Measurements from ENCODE around the gene UBE2D2.
A peak's percentile ranks its signal among the peaks of the same experiment; 100 is the strongest.

Gene UBE2D2

DNA sequence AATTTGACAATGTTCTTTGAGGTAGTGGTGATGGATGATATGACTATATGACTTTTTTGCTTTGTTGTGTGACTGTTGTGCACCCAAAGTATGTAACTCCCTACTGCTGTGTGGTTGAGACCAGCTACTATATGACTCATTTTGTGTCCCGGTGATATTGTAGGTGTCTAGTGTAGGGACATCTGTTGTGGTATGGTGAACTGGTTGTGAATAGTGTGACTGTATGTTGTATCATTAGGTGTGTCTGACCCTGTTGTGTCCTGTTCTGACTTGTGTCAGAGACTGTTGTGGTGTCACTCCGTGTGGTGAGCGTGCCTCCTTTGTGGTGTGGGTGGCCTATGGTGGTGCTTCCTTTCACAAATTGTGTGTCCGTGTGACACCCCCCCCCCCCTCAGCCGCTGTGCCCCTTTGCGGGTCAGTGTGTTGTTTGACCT, 75.9 kb downstream of the UBE2D2 start:
- DNase-seq, result no peak

DNA sequence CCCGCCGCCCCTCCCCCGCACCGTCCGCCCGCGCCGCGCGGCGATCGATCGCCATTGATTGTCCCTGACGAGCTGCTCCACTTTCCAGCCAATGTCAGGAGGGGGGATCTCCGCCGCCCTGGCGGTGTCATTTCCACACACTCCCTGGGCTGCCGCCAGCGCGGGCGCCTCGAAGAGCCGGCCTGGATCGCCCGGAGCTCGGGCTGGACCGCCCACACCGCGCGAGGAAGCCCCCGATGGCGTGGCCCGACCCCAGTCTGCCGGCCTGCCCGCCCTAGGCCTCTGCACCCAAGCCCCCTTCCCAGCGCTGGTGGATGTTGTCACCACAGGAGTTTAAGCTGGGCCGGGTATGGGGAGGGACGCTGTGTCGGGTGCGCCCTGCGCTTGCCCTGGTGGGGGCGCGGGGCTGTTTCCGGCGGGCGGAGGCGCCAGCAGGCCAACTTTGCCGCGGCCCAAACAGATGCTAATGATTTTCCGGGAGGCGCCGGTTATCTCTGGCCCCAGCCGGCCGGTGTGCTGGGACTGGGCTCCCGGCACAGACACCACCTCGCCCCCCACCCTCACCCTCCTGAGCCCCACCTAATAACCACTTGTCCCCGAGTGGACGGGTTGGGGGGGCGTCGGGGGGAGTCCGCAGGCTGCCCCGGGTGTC, 76.4 kb downstream of the UBE2D2 start:
- DNase-seq, result peak; percentile 41

DNA sequence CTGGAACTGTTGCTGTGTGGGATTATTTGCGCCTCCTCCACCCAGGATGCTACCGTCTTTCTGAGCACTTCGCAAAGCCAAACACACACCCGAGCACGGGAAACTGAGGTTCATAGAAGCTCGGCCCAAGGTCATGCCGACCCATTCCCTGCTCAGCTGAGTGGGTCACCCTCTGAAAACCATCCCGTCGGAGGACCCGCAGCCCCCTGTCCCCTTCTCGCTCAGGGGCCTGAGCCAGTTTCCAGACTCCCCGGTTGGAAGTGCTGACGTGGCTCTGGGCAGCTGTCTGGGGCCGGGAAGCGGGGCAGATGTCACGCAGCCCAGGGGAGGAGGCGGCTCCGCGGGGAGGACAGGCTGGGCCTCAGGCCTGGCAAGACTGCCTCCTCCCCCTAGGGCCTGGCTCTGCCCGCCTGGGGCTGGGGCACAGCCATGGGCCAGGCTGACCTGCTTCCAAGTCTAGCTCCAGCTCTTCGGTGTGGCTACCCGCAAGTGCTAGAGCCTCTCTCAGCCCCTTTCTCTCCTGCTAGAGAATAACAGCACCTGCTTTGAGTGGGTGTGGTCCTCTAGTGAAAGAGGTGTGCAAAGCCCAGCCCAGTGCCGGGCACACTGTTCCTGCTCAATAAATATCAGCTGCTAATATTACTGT, 77.1 kb downstream of the UBE2D2 start:
- no peak for DNase-seq

DNA sequence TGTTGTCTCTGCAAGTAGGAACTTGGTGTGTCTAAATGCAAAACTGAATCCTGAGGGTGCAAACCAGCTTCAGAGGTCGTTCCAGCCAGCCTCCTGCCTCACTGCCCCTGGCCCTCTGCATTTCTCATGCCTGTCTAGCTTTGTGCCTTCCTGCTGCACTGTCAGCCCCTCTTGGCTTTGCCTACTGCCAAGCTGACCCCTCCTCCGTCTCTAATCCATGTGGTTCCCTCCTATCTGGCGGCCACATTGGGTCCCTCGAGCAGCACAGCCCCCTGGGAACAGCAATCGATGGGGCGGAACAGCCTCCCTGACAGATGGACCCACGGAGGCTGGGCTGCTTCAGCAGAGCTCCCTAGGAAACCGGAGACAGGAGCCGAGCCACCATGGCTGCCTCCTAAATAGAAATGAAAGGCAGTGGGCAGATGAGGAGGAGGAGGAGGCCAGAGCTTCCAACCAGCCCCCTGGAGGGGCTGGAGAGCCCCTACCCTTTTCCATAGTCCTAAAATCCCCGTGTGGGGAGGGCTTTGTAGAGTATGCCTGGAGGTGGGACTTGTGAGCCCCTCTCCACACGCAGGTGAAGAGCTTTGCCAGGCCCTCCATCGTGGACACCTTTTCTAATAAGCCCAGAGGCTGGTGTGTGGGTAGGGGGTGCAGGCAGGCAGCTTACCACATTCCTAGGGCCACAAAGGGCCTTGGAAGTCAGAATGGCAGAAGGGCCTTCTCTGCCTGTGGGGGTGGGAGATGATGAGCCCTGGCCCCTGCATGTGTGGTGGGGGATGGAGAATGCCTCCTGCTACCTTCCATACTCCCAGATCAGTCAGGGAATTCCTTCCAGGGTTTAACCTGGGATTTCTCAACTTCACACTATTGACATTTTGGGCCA, 77.8 kb downstream of the UBE2D2 start:
- DNase-seq, result no peak

GRCh38 chr5:139639619-139640380, 78.7 kb downstream of the UBE2D2 start:
- no peak for DNase-seq

DNA sequence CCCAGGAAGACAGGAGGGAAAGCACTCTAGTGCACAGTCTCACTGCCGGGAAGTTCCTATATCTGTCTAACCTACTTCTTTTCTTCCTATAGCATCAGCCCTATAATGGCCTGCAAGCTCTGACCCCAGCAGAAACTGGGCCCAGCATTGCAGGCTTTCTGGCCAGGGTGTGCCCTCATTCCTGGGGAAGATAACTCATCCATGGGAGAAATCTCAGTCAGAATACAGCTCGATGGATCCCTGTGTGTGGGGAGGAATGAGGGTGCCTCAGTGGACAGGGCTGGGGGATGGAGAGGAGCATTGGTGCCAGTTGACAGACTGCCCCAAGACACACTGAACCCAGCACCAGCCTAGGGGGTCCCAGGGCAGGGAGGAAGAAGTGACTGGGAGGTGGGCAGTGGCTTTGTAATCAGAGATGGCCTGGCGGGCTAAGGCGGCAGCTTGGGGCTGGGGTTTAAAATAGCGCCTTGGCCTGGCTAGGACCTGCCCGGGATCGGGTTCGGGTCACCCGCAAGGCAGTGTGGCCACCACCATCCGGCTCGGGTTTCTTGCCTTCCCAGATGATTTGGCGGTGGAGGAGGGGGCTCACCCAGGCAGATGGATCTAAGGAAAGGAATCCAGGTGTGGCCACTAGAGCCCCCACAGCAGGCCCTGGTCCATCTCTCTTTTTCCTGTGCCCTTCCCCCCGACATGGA, 79.4 kb downstream of the UBE2D2 start:
- no peak for DNase-seq

GRCh38 chr5:139641116-139642080, 80.3 kb downstream of the UBE2D2 start:
- DNase-seq, result no peak

- no peak for DNase-seq
Measured at GRCh38 chr5:139642213-139642612, 81.1 kb downstream of the UBE2D2 start.

- DNase-seq, result no peak
Measured at GRCh38 chr5:139642891-139643871, 82.0 kb downstream of the UBE2D2 start.

DNA sequence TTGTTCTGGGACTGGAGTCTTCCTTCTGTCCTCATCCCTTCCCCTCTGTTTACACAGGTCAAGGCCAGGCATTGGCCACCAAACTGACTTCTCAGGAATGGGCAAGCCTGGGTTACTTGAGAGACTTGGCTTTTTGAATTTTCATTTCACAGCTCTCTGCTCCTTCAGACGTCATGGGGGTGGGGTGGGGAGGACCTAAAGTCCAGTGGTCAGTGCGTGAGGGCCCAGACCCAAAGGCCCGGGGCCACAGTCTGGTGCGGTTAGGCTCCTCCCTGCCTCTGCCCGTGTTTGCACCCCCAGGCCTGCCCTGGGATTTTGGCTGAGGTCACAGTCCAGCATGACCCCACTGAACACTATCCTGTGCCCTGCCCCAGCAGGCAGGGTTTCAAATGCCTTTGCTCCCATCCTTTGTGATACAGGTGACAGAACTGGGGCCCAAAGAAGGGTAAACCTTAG, 82.9 kb downstream of the UBE2D2 start:
- no peak for DNase-seq

DNA sequence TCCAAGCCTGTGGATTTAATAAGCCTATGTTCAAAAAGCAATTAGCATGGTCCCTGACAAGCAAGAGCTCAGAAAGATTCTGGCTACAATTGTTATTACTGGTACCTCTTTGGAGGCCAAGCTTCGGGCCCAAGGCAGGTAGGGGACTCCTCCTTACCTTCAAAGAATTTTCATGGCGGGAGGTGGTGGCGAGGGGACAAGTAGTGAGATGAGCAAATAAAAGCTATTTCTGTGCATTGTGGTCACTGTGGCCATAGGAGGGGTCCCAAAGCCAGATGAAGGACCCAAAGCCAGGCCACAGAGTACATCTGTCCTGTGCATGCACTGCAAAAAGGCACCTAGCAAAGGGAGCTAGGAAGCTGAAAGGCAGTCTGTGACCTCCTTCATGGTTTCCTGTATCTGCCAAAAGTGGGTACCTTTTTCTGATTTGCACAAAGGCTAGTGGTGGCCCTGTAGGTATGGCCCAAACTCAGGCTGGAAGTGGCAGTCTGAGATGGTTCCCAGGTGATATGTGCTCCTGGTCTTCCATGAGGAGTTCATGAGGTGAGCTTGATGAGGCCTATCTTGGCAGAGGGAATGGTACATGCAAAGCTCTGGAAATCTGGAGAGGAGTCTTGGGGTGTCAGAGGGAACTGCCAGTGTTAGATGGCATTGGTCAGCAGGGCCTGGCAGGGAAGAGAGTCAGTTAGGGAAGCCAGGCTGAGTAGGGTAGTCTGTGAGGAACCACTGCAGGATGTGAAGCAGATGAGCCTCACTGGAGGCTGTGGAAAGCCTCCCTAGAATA, 83.7 kb downstream of the UBE2D2 start:
- no peak for DNase-seq

GRCh38 chr5:139645430-139645871, 84.3 kb downstream of the UBE2D2 start:
- DNase-seq, result no peak

DNA sequence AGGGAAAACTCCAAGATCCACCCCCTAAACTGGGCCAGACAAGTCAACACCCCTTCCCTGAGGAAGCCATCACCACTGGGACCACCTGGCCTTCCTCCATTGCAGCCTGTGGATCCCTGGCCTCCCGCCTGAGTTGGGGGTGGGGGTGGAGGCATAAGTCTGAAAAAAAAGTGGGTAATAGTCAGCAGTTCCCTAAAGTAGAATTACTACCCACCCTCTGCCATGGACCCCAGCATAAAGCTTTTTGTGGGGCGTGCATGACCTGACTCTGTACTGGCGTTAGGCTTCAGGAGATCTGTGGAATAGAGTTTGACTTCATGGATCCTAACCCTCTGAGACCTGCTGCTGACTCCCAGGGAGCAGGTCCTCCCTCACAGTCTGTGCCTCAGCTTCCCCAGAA, 85.0 kb downstream of the UBE2D2 start:
- DNase-seq, result no peak

DNA sequence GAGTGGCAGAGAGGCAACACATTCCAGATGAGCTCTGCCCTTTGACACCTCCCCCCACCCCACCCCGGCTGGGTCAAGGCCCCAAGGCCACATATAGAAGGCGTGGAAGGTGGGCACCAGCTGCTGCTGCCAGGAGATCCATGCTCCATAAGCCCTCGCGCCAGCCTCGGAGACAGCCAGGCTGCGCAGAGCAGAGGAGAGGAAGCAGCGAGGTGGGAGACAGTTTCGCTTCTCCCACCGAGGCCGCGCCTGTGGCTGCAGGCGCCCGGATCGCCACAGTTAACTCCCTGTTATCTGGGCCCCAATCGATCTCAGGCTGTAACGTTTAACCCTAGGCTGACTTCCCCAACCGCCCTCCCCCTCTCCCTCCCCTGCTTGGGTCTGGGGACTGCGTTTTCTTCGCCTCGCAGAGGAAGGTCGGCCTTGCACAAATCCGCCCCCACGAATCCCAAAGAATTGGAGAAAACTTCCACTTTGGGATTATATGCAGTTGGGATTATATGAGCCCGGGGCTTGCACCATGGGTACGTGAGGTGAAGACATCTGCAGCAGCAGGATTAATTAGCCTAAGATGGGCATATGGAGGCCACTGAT, 85.9 kb downstream of the UBE2D2 start:
- no peak for DNase-seq

GRCh38 chr5:139647506-139648204, 86.5 kb downstream of the UBE2D2 start:
- no peak for DNase-seq

- DNase-seq, result no peak
Measured at GRCh38 chr5:139648205-139649081, 87.3 kb downstream of the UBE2D2 start, which contains the start of gene CXXC5. Gene CXXC5 (plus strand): TSS chr5:139648349. CDS start chr5:139680524, 32,175 bp downstream.
